Fibroblast of skin of right quadriceps (primary cell): ENCODE data around the gene WDR87.
"Not testable (repeated sequence)": the region's sequence is repeated elsewhere in the genome, so short reads cannot be mapped to it uniquely, and the experiment has no call there.

Source experiments
- DNase-seq: peaks from one replicate; pipeline ENCODE4 v3.0.0-alpha.2; 2013

The WDR87 gene

DNA sequence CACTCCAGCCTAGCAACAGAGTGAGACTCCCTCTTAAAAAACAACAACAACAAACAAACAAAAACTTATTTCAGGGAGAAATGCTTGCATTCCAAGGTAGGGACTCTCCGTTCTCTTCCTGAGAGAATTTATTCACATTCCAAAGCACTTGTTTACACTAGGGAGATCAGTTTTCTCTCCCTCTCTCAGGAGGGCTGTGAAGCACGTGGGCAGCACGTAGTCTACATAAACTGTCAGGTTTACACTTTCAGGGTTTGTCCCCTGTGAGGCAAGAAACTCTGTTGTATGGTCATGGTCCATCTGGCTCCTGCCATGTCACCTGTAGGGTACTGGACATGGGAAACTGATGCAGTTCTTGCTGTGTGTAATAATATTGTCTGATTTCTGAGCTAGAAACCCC, 31.6 kb downstream of the WDR87 start:
- DNase-seq = no peak

- no peak for DNase-seq
Measured at GRCh38 chr19:37872383-37872782, 34.0 kb downstream of the WDR87 start.

GRCh38 chr19:37869766-37870340, 36.5 kb downstream of the WDR87 start:
- DNase-seq = no peak

GRCh38 chr19:37867831-37868230, 38.6 kb downstream of the WDR87 start:
- DNase-seq = peak; percentile 3

DNA sequence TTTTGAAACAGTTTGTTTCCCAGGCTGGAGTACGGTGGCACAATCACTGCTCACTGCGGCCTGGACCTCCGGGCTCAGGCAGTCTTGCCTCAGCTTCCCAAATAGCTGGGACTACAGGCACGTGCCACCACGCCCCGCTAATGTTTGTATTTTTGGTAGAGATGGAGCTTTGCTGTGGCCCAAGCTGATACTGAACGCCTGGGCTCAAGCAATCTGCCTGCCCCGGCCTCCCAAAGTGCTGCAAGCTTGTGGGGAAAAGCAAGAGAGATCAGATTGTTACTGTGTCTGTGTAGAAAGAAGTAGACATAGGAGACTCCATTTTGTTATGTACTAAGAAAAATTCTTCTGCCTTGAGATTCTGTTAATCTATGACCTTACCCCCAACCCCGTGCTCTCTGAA, 40.5 kb downstream of the WDR87 start:
- DNase-seq = not testable (repeated sequence)

DNA sequence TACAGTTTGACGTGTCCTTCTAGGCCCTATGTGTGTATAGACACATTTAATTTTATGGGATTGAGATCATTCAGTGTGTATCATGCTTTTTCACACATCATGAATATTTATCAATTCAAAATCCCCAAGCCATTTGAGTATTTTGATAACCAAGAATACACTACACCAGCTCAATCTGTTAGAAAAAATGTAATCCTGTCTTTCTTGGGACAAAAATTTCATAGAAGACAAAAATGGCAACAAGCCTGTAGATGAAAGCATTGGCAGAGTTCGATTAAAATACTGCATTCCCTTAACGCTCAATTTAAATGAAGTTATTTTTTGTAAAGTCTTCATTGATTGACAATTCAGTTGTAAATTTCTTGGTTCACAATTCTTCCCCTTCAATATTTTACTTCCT, 41.9 kb downstream of the WDR87 start:
- DNase-seq = no peak

DNA sequence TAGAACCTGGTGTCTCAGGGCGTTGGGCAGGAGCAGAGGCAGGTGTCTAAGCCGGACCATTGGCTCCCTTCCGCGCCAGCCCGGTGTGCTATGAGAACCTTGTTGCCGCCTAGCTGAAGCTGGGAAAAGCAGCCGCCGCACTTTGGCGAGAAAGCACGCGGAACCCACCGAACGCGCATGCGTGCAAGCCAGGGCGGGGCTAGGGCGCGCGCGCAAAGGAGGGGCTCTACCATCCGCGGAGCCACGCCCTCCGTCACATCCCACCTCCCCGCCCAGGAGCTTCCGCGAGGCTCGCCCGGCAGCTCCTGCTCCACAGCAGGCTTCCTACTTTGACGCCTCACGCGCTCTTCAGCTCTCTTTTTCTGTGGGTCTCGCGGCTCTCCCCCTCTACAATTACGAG, 51.3 kb downstream of the WDR87 start:
- DNase-seq = peak; percentile 34

- DNase-seq = no peak
Measured at GRCh38 chr19:37845932-37846331, 60.5 kb downstream of the WDR87 start.
